T-helper 9 cell (primary cell): ENCODE measurements around the gene TIMM10.
"Not testable (repeated sequence)": the region's sequence is repeated elsewhere in the genome, so short reads cannot be mapped to it uniquely, and the experiment has no call there.

ENCODE experiments used
- DNase-seq: peaks from one replicate; pipeline ENCODE4 v3.0.0-alpha.2; 2020

Gene TIMM10

DNA sequence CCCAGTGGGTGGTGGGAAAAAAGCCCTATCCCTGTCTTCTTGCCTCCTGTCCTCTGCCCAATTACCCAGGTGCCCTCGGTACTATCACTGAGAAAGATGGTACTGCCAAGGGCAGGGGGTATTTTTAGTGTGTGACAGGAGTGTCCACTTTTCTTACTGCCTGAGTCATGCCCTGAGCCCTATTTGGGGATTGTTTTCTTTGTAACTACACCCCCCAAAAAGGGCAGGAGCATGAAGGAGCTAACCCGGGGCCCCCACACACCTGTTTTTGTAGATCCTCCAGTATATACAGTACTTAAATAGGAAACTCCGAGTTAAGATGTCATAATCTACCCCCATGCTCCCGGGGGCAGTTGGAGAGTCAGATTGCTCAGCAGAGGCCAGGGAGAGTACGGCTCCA is 10.6 kb upstream of the TIMM10 start:
- DNase-seq = no peak

- no peak for DNase-seq
These were observed 8.8 kb upstream of the TIMM10 start for GRCh38 chr11:57539342-57539741.

DNA sequence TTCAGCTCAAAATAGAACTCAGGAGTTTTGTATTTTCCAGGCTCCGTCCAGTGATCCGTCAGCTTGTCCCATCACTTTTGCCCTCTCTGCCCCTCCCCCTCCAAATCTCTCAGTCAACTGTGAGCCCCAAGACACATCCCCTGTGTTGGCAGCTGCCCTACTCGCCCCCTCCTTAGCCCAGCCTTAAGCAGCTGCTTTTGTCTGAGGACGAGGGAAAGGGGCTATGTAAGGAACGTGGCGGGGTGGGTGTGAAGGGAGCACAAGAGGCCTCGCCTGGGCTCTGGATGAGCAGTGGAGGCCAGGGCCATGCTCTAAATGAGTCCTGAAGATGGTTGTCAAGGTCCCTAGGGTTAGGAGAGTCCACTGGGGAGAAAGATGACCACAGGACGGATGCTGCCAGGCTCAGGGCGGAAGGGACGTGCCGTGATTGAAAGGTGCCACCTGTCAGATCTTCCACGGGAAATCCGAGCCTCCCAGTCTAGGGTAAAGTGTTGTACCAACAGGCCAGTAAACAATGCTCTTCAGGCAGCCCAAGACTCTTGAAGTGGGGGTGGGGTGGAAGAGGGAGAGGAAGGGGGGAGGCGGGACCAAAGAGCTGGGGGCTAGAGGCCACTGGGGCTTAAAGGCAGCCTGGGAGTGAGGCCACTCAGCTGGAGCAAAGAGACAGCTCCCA is 6.5 kb upstream of the TIMM10 start, which contains the start of gene SMTNL1:
SMTNL1 (plus strand) TSS at position 649 of the 673 bp plus-strand sequence. CDS start 5,048 bp downstream, outside the sequence.
- no peak for DNase-seq

- not testable (repeated sequence) for DNase-seq
These were observed 3.9 kb upstream of the TIMM10 start for GRCh38 chr11:57534449-57534848.

DNA sequence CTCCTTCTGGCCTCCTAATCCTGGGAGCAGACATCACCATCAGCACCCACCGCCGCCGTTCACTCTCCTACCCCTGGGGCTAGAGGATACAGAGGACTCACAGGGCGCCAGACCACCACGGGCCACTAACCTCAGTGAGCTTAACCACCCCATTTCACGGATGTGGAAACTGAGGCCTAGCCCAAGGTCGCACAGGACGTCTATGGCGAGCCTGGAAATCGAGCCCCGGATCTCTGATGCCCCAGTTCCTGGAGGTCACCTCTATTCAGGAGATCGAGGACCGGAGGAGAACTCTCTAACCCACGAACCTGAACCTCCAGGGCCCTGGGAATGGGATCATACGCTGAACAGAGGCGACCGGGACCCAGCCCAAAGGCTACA is 349 bp downstream of the TIMM10 start:
- no peak for DNase-seq

- DNase-seq = no peak
These were observed 1.5 kb downstream of the TIMM10 start for GRCh38 chr11:57529012-57529411.

- DNase-seq = peak; percentile 76
These were observed 3.4 kb downstream of the TIMM10 start for GRCh38 chr11:57527056-57527631.

GRCh38 chr11:57523419-57523818 is 7.1 kb downstream of the TIMM10 start:
- no peak for DNase-seq

DNA sequence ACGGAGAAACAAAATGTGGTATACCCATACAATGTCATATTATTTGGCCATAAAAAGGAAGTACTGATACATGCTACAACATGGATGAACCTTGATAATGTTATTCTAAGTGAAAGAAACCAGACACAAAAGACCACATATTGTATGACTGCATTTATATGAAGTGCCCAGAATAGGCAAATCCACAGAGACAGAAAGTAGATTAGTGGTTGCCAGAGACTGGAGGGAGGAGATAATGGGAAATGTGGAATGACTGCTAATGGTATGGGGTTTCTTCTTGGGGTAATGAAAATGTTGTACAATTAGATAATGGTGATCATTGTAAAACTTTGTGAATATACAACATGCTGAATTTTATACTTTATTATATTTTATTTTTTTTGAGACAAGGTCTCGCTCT is 9.4 kb downstream of the TIMM10 start:
- no peak for DNase-seq

- DNase-seq = no peak
These were observed 14.5 kb downstream of the TIMM10 start for GRCh38 chr11:57516061-57516443.

DNA sequence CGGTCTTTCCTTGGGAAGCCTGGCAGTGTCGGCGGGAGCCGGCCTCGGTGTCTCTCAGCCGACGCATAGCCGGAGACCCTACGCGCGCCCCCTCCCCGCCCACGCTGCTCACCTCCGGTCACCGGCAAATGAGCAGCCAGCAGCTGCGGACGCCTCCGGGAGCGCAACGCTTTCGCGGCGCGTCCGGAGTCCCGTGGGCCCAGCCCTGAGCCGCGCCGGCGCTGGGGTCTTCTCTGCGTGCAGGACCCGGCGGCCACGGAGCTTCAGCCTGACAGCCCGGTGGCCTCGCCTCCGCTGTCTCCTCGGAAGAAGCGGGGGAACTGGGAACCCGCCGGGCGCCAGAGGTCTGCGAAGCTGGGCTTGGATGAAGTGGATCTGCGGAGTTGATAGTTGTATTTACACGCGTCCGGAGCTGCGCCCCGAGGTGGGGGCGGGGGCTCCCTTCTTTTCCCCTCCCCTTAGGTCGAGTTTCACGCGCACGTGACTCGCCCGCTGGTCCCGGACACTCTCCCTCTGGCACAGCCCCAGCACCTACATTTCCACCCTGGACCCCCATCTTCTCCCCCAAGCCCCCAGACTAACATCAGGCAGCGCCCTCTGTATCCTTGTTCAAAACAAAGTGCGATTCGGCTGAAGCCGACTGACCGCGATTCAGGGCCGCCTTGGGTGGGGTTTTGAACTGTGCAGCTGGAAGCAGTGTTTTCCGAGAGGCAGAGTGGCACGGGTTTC is 15.1 kb downstream of the TIMM10 start, which contains the start of gene SLC43A1:
SLC43A1 (minus strand) TSS at position 371 of the 729 bp plus-strand sequence. CDS start 1,591 bp downstream, outside the sequence.
- DNase-seq = peak; percentile 5

- DNase-seq = peak; percentile 39
These were observed 15.8 kb downstream of the TIMM10 start for GRCh38 chr11:57514538-57515331.

- peak; percentile 9 for DNase-seq
These were observed 16.5 kb downstream of the TIMM10 start for GRCh38 chr11:57513911-57514537.

DNA sequence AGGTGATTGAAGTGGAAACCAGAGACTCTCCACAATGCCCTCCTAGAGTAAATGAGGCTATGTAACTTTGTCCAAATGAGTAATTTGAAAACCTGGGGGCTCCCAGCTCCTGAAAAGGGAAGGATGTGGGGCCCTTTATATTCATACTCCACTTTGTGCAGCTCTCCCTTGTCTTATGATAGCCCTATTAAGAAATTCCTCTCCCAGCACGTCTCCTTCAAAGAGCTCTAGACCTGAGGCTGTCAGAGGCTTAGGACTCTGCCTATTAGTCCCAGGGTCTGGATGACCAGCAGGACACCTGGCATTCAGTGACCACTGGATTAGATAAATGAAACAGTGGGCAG is 17.1 kb downstream of the TIMM10 start:
- DNase-seq = no peak

- DNase-seq = no peak
These were observed 17.7 kb downstream of the TIMM10 start for GRCh38 chr11:57512646-57513451.

GRCh38 chr11:57511741-57512430 is 18.7 kb downstream of the TIMM10 start:
- no peak for DNase-seq

- no peak for DNase-seq
These were observed 22.0 kb downstream of the TIMM10 start for GRCh38 chr11:57508341-57509170.

- DNase-seq = no peak
These were observed 24.0 kb downstream of the TIMM10 start for GRCh38 chr11:57506522-57506921.

- DNase-seq = no peak
These were observed 26.0 kb downstream of the TIMM10 start for GRCh38 chr11:57504511-57504910.

- no peak for DNase-seq
These were observed 27.7 kb downstream of the TIMM10 start for GRCh38 chr11:57502870-57503269.
